GM19397 (cell line): Measurements from ENCODE around the gene PHLDB3.
"Not testable (repeated sequence)": the region's sequence is repeated elsewhere in the genome, so short reads cannot be mapped to it uniquely, and the experiment has no call there.

ENCODE experiments used
- ATAC-seq: cut with Tn5 transposase; IDR thresholded peaks from one replicate; pipeline ENCODE4 v1.9.1; 2021; ENCODE audit warnings: mild to moderate bottlenecking, moderate library complexity; ENCODE audit not compliant: unreplicated experiment

PHLDB3 gene

DNA sequence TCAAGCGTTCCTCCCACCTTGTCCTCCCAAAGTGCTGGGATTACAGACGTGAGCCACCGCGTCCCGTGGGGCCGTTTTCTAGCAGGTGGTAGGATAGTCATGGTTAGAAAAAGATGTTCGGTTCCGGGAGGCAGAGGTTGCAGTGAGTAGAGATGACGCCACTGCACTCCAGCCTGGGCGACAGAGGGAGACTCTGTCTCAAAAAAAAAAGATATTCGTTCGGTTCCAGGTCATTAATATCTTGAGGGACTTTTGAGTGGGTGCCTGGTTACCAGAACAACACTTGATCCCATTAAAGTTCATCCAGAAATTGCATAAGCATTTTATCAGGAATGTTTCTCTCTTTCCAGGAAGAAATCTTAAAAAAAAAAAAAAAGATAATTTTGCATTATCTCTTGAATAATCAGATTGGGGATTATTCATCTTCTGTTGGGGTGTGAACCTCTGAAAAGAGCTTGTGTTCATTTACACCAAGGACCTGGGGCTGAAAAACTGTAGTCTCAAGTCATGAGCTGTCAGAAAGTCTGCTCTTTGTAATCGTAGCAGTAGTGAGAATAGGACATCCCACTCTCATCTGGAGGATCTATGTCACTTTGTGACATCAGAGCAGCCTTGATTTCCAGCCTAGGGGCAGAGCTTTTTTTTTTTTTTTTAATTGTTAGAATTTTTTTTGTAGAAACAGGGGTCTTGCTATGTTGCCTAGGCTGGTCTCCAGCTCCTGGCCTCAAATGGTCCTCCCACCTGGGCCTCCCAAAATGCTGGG, 23.5 kb upstream of the PHLDB3 start:
- ATAC-seq = no peak

DNA sequence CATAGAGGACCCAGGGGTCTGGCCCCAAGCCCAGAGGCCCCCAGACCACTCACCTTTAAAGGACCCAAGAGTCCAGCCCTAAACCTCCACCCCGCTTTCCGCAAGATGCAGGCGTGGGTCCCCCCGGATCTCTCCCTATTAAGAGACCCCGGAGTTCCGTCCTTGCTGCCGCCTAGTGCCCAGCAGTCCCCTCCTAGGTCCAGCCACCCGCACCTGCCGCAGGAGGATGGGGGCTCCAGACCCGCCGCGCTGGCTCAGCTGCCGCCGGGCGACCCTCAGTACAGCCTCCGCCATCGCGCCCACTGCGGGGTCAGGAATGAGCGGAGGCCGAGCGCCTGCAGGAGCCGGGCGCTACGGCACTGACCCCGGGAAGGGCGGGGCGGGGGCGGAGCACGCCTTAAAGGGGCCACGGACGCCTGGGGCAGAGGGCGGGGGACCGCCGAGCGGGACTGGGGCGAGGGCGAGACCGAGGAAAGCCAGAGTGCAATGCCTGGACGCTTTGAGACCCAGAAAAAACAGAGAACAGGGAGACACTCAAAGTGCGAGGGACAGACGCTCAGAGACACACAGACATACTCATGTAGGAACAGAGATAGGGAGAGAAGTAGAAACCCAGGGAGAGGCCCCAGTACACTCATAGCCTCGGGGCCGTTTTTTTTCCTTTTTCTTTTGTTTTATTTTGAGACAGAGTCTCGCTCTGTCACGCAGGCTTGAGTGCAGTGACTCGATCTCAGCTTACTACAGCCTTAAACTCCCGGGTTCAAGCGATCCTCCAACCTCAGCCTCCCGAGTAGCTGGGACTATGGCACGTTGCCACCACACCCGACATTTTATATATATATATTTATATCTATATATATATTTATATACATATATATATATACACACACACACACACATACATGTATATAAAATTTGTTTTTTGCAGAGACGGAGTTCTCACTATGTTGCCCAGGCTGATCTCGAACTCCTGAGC, 22.6 kb upstream of the PHLDB3 start, which contains the start of gene ETHE1:
Gene ETHE1, minus strand, starts transcription at position 318 of the 976 bp plus-strand sequence. Its CDS starts 24 bp downstream, at position 294.
- peak; percentile 78 for ATAC-seq

DNA sequence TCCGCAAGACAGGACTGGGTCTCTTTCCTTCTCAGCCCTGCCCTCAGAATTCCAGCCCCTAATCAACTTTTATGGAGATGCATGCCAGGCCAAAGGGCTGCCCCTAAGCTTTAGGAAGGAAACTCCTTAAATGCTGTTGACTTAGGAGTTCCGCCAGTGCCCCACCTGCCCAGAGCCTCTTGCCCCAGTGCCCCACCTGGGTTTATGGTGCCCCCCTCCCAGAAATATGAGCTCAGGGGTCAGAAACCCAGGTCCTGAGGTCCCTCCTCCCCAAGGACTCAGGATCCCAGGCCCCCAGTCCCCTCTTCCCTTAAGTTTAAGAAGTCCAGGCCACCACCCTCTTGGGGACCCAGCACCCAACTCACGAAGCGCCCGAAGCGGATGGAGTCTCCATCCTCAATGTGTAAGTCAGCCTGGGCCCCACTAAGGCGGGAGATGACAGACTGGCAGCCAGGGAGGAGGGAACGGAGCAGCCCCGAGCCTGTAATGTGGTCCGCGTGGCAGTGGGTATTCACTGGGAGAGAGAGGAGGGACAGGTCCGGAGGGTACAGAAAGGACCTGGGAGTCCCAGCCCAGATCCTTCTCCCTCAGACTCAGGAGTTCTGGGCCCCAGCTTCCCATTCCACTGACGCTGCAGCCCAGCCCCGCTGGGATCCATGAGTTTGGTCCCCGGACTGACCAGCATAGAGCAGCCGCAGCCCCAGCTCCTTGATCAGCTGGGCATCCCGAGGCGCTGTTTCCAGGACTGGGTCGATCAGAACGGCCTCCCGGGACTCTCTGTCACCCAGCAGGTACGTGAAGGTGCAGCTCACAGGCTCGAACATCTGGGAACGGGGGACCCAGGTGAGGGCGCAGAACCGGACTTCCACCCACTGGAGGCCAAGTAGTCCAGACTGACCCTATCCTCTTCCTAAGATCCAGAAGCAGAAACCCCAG, 21.6 kb upstream of the PHLDB3 start:
- peak; percentile 5 for ATAC-seq

DNA sequence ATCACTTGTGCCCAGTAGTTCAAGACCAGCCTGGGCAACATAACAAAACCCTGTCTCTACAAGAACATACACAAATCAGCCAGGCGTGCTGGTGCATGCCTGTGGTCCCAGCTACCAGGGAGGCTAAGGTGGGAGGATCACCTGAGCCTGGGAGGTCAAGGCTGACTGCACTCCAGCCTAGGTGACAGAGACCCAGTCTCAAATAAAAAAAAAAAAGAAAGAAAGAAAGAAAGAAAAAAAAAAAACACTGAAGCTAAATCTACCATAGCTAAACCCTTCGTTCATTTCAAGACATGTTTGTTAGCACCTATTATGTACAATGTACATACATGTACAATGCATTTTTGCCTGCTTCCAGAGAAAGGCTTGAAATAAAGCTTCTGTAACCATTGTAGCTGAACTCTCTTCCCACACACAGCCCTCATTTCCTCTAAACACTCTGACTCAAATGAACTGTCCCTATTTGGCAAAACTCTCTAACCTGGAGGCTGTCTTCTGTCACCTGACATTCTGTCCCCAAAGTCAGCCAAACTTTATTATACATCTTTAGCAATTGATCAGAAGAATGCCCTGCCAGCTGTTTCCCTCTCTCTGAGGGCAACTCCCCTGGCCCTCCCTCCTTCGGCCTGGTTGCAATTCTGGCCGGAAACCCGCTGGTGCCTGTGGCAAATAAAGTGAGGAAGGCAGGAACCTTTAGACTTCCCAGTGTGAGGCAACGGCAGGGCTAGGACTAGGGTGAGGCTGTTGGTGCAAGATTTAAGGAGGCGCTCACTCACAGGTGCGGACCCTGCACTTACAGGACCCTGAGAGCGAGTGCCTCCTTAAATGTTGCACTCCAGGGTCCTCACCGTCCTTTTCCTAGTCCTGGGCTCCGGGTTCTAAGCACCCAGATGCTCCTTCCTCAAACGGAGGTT, 20.6 kb upstream of the PHLDB3 start:
- ATAC-seq = no peak

DNA sequence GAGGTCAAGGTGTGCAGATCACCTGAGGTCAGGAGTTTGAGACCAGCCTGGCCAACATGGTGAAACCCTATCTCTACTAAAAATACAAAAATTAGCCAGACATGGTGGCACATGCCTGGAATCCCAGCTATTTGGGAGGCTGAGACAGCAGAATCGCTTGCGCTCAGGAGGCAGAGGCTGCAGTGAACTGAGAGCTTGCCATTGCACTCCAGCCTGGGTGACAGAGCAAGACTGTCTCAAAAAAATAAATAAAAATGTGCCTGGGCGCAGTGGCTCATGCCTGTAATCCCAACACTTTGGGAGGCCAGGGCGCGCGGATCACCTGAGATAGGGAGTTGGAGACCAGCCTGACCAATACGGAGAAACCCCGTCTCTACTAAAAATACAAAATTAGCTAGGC, 19.1 kb upstream of the PHLDB3 start:
- ATAC-seq = not testable (repeated sequence)

DNA sequence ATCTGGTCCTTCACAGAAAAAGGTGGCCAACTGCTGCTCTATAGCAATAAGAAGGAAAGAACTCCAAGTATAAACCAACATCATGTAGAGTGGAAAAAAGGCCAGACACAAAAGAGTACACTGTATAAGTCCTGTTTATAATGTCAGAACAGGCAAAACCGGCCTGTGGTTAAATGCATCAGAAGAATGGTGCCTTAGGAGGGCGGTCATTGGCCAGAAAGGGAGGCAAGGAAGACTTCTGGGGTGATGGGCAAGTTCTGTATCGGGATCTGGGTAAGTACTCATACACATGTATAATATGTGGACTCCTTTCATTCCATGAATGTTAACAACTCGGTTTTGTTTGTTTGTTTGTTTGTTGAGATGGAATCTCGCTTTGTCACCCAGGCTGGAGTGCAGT, 18.4 kb upstream of the PHLDB3 start:
- ATAC-seq = no peak

DNA sequence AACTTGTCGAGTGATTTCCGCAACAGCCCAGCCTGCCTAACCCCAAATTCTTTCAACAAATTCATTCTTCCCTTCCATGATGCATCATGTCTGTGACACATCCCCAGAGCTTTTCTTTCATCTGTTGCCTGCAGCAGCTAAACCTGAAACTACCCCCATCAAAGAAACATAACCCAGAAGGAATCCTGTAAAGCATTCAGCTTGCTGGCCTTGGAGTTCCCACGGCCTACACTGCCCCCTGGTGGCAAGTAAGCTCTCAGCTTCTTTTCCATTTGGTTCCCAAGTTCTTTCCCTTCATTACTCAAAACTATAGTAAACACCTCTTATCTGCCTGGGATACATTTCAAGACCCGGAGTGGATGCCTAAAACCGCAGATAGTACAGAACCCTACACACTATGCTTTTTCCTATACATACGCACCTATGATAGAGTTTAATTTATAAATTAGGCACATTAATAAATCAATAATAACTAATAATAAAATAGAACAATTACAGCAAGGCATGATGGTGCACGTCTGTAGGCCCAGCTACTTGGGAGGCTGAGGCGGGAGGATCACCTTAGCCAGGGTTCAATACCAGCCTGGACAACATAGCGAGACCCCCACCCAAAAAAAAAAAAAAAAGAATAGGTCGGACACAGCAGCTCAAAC, 15.0 kb upstream of the PHLDB3 start:
- no peak for ATAC-seq

DNA sequence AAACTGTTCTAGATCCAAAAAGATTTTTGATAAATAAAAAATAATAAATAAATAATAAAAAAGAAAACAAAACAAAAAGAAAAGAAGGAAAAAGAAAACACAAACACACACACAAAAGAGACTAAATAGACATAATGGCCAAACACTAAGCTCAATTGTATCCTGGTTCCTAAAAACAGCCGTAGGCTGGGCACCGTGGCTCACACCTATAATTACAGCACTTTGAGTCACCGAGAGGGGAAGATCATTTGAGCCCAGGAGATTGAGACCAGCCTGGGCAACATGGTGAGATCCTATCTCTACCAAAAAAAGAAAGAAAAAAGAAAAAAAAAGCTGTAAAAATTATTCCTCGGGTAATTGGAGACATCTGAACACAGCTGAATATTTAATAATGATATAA, 13.5 kb upstream of the PHLDB3 start:
- no peak for ATAC-seq

DNA sequence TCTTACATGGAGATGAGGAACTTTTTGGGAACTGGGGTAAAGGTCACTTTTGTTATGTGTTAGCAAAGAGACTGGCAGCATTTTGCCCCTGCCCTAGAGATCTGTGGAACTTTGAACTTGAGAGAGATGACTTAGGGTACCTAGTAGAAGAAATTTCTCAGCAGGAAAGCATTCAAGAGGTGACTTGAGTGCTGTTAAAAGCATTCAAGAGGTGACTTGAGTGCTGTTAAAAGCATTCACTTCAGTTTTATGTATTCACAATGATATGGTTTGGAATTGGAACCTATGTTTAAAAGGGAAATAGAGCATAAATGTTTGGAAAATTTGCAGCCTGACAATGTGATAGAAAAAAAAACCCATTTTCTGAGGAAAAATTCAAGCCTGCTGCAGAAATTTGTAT, 7.9 kb upstream of the PHLDB3 start:
- not testable (repeated sequence) for ATAC-seq

DNA sequence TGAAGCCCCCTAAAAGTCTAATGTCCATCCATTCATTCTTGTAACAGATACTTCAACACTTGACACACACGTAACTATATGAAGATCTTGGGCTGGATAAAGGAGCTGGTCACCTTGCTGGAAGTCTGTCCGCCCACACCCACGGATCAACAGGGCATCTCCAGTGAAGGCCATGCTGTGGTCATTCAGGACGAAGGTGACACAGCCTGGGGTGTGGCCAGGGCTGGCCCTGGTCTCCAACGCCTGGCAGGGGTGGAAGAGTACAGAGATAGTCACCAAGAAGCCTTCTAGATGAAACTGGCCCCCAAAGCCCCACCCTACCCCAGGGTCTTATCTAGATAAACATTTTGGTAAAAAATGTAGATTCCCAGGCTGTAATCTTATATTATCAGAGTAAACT, 6.8 kb upstream of the PHLDB3 start:
- no peak for ATAC-seq

DNA sequence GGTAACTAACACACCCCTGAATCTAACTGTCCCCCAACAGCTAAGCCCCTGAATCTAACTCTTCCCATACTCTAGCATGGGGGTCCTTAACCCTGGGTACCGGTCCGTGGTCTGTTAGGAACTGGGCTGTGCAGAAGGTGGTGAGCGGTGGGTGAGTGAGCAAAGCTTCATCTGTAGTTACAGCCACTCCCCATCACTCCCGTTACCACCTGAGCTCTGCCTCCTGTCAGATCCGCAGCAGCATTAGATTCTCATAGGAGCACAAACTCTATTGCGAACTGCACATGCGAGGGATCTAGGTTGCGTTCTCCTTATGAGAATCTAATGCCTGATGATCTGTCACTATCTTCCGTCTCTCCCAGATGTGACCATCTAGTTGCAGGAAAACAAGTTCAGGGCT, 6.2 kb upstream of the PHLDB3 start:
- ATAC-seq = no peak

DNA sequence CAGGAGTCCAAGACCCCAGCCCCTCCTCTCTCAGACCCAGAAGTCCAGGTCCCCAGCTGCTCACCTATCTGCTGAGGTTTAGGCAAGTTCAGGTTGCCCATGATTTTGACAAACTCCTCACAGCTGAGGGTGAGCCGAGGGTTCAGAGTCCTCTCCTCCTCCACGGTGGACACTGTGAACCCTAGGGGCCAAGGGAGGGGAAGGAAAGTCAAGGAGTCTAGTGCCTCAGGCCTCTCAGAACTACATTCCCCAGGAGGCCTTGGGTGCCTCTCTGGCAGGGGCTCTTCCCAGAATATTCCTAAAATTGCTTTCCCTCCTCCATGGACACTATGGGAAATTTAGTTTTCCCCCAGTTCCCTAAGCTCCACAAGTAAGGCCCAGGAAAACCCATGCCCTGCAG, 3.3 kb upstream of the PHLDB3 start:
- ATAC-seq = no peak

DNA sequence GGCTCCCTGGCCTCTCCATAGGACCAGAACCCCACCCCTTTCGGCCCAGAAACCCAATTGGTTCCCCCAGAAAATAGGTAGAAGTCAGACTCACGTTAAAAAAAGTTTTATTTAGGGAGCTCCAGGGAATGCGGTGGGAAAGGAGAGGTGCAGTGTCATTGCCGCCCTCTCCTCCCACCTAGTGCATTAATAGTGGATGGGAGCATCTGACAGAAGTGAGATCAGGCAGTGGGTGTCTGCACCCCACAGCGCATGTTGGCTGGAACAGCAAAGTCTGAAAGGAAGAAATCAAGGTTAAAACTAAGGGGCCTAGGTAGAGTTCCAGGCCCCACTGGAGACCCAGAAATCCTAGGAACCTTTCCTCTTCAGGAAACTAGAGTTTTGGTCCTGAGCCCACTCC, 2.1 kb upstream of the PHLDB3 start:
- ATAC-seq = no peak

DNA sequence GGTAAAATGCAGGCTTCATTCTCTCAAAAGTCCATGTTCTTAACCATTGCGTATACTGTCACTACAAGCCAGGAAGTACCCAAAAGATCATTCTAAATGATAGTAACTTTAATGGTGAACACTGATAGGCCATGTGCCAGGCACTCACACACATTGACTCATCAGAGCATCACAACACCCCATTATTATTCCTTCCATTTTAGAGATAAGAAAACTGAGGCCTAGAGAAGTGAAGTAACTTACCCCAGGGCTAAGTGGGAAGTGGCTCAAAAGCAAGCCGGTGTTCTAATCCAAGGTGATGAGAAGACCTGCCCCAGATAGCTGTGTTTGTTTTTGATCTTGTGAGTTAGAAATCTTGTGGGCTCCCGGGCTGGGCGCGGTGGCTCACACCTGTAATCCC, 1.4 kb upstream of the PHLDB3 start:
- ATAC-seq = no peak

DNA sequence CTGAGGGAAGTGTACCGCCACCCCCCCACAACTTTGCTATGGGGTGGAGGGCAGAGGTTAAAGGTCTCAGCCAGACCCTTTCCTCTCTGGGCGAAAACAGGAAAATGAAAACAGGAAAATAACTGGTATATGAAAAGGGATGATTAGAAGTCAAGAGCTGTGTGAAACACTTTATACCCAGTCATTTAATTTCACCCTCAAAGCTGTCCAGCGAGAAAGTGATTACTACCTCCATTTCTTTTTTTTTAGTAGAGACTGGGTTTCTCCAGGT, 575 bp upstream of the PHLDB3 start:
- ATAC-seq = no peak

DNA sequence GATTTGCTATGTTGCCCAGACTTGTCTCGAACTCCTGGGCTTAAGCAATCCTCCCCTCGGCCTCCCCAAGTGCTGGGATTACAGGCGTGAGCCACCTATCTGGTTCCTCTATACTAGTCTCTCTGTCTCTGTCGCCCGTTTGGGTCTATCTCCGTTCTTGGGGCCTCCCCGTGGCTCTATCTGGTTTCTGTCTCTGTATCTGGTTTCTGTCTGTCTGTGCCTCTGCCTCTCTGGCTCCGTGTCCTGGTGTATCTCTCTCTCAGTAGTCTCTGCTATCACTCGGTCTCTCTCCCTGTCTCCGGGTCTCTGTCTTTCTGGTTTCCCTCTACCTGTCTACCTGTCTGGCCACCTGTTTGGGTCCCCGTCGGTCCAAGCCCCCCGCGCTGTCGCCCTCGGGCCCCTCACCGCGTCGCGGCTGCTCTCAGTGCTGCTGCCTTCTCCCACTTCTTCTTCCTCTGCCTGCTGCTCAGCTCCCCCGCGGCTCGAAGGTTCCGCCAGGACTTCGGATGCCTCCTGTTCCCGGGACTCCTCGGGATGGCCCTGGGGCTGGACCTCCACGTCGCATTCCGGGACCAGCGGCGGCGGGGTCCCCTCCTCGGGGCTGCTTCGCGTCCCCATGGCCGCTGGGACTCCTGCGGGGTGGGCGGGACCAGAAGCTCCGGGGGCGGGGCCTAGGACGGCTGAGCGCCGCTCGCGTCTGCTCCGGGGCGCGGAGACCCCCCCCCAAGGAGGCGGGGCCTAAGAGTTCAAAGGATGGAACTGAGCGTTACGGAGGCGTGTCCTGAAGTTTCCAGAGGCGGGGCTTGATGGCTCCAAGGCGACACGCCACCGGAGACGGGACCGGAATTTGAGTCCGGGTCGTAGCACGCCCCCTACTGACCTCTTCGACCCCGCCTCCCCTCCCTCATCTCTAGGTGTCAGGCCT, 783 bp downstream of the PHLDB3 start:
- ATAC-seq = peak; percentile 79

DNA sequence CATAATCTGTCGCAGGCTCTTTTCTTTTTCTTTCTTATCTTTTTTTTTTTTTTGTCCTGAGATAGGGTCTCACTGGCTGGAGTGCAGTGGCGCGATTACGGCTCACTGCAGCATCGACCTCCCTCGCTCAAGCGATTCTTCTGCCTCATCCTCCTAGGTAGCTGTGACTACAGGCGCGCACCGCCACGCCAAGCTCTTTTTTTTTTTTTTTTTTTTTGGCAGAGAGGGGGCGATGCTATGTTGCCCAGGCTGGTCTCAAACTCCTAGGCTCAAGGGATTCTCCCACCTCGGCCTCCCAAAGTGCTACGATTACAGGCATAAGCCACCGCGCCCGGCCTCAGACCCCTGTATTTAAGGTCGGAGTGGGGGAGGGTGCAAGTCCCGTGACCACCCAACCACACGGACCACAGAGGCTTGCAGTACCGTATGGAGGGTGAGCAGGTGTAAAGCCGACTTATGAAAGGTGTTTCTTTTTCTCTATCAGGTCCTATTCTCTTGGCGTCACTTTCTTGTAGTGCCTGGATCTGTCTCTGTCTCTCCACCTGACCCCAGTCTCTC, 2.0 kb downstream of the PHLDB3 start:
- no peak for ATAC-seq
